ENCODE data around the gene SLC17A9.

- no peak for TF ChIP-seq ZNF274 (IDR thresholded peaks at IDR 0.05; ENCODE audit: low read depth, low read length)
- TF ChIP-seq YY1 (IDR thresholded peaks at IDR 0.05; ENCODE audit: insufficient read depth, insufficient read length), result no peak
- no peak for TF ChIP-seq SUZ12 (IDR thresholded peaks at IDR 0.05; ENCODE audit: extremely low read depth, insufficient read depth, insufficient read length)
Observed at GRCh38 chr20:62969179-62969760, 16.8 kb downstream of the SLC17A9 start.

Data from NT2/D1 (cell line).